Peyer's patch (tissue), 4 donors: Measurements from ENCODE around the gene PARD6B.
"Not testable (repeated sequence)": the region's sequence is repeated elsewhere in the genome, so short reads cannot be mapped to it uniquely, and the experiment has no call there.

Experiments
- CTCF ChIP-seq, 6 experiments: fragments of 450-650 bp in 4 of 6; fragments of 200-600 bp in 2 of 6; sonication (generic) in 1 of 6; IDR thresholded peaks; one replicate each; pipeline ENCODE4 v1.5.1; 2017 to 2019; ENCODE audit warnings: antibody characterized with exemption in 6 of 6, mild to moderate bottlenecking in 3 of 6, moderate library complexity in 1 of 6
- POLR2A ChIP-seq, 2 donors: fragments of 450-650 bp; IDR thresholded peaks; one replicate each; pipeline ENCODE4 v1.5.1; 2017; ENCODE audit warnings: antibody characterized with exemption in 2 of 2, mild to moderate bottlenecking in 2 of 2, moderate library complexity in 2 of 2

- not testable (repeated sequence) for TF ChIP-seq CTCF, POLR2A (IDR thresholded peaks at IDR 0.05)
These were observed 38.2 kb downstream of the PARD6B start for GRCh38 chr20:50769551-50770085.
